Lower leg skin (tissue), 3 donors: ENCODE results near the gene DAB1.

Source experiments
- CTCF ChIP-seq, 3 donors: fragments of 450-650 bp; IDR thresholded peaks; one replicate each; pipeline ENCODE4 v1.5.1; 2016; ENCODE audit warnings: antibody characterized with exemption in 3 of 3, mild to moderate bottlenecking in 3 of 3, moderate library complexity in 2 of 3
- POLR2A ChIP-seq, 2 donors: fragments of 450-650 bp; IDR thresholded peaks; one replicate each; pipeline ENCODE4 v1.6.1; 2016 to 2017; ENCODE audit warnings: antibody characterized with exemption in 2 of 2, mild to moderate bottlenecking in 1 of 2, moderate library complexity in 1 of 2

GRCh38 chr1:57336793-57337192 is 87.1 kb downstream of the DAB1 start:
- TF ChIP-seq CTCF (IDR thresholded peaks at IDR 0.05) = no peak
- no peak for TF ChIP-seq POLR2A (IDR thresholded peaks at IDR 0.05)
